Caco-2 (cell line): Measurements from ENCODE around the gene FKBP1B. TPM values are rescaled to one million over a fixed set of nuclear protein-coding genes. Genes with fewer than 3 reads are reported as not detected.

Source experiments
- BruUV-seq: library from RNA; stranded (reverse); fragments of 400-500 nt; replicated peaks from 2 replicates; lab custom pipeline; 2021; lab: Mats Ljungman, UMichigan
- CTCF ChIA-PET: fragments of 300-600 bp; sonication (Branson Sonifier 250); formaldehyde crosslinking; loops from one replicate; lab custom pipeline; 2022; ENCODE audit warnings: antibody characterized with exemption; lab: Charles Lee
- POLR2A ChIA-PET: fragments of 300-600 bp; sonication (Branson Sonifier 250); formaldehyde crosslinking; loops from one replicate; lab custom pipeline; 2022; ENCODE audit warnings: antibody characterized with exemption; lab: Charles Lee
- DNase-seq, 2 experiments: peaks; one replicate each; pipeline versions ENCODE4 v3.0.0 to v3.0.0-alpha.2; 2020 to 2022
- H3K27me3 ChIP-seq: replicated peaks from 2 replicates; pipeline ENCODE4 v1.6.0; 2011; ENCODE audit warnings: low read length; ENCODE audit not compliant: control insufficient read depth, insufficient read depth
- H3K36me3 ChIP-seq: 2 replicates; pipeline ENCODE4 v1.5.1; 2011; ENCODE audit warnings: low read length; ENCODE audit not compliant: control insufficient read depth, insufficient read depth
- H3K4me1 ChIP-seq: fragments of 250-450 bp; sonication (Bioruptor Pico); 2 replicates; pipeline ENCODE4 v1.5.1; 2020; ENCODE audit warnings: mild to moderate bottlenecking
- H3K4me3 ChIP-seq: 2 replicates; pipeline ENCODE4 v1.5.1; 2011; ENCODE audit warnings: low read depth, mild to moderate bottlenecking, control low read depth, low read length
- H3K9me3 ChIP-seq: fragments of 250-450 bp; sonication (Bioruptor Pico); 2 replicates; pipeline ENCODE4 v1.5.1; 2020; ENCODE audit warnings: mild to moderate bottlenecking, moderate library complexity
- H3K27ac Mint-ChIP-seq: one replicate; pipeline ENCODE4 v1.8.0; 2022; ENCODE audit warnings: mixed read lengths; ENCODE audit not compliant: unreplicated experiment
- H3K27me3 Mint-ChIP-seq: one replicate; pipeline ENCODE4 v1.8.0; 2022; ENCODE audit warnings: mixed read lengths; ENCODE audit not compliant: insufficient read depth, unreplicated experiment
- H3K36me3 Mint-ChIP-seq: one replicate; pipeline ENCODE4 v1.8.0; 2022; ENCODE audit warnings: mild to moderate bottlenecking, mixed read lengths; ENCODE audit not compliant: insufficient read depth, unreplicated experiment
- H3K4me1 Mint-ChIP-seq: one replicate; pipeline ENCODE4 v1.8.0; 2022; ENCODE audit warnings: low read depth, mixed read lengths; ENCODE audit not compliant: unreplicated experiment
- H3K4me3 Mint-ChIP-seq: one replicate; pipeline ENCODE4 v1.8.0; 2022; ENCODE audit warnings: mild to moderate bottlenecking, moderate library complexity, mixed read lengths; ENCODE audit not compliant: unreplicated experiment
- H3K9me3 Mint-ChIP-seq: one replicate; pipeline ENCODE4 v1.8.0; 2022; ENCODE audit warnings: mixed read lengths; ENCODE audit not compliant: unreplicated experiment
- intact Hi-C: fragments of 100-400 bp; cut with micrococcal nuclease; formaldehyde crosslinking; loops from one replicate; pipeline ENCODE4 v1.10.0; 2022; ENCODE audit not compliant: unreplicated experiment
- total RNA-seq: library from RNA; stranded (reverse); gene quantifications from 2 replicates; pipeline ENCODE4 v1.2.3, GENCODE V29; 2022
- TF ChIP-seq, protein P1 (sequence below), 2 experiments: fragments of 200-600 bp in 1 of 2; IDR thresholded peaks; 1 replicate in 1 of 2; 2 replicates in 1 of 2; pipeline versions ENCODE4 v1.5.1 to v1.8.0; 2011 to 2022; ENCODE audit warnings: antibody characterized with exemption in 1 of 2, control low read depth in 1 of 2, inconsistent platforms in 1 of 2, low read depth in 1 of 2, low read length in 1 of 2, mild to moderate bottlenecking in 1 of 2, moderate library complexity in 1 of 2; ENCODE audit not compliant: insufficient read depth in 1 of 2, severe bottlenecking in 1 of 2, unreplicated experiment in 1 of 2

FKBP1B gene
- total RNA-seq, 1 experiment from 2014 or later: 3.2 TPM

GRCh38 chr2:24050041-24050979, 769 bp downstream of the FKBP1B start:
- BruUV-seq: no TSS peak
- no peak for DNase-seq
- no peak overlapping the region for H3K27ac Mint-ChIP-seq

GRCh38 chr2:24051833-24052232, 2.3 kb downstream of the FKBP1B start:
- no peaks in the 10 kb centered on the region for H3K27me3 ChIP-seq
- ChIA-PET POLR2A (interaction anchor here (0.6 kb wide), 3 partner anchors 13 to 252 kb away, joined by 3 to 7 read pairs (median 4); no protein-coding TSS in a partner anchor), CTCF (interaction anchor here (0.6 kb wide), 1 partner anchor 125 kb away, joined by 9 read pairs; no protein-coding TSS in a partner anchor)
- Mint-ChIP-seq H3K9me3 (no peaks in the 10 kb centered on the region), H3K27ac (no peak overlapping the region), H3K4me3 (no peak overlapping the region), H3K36me3 (no peaks in the 10 kb centered on the region), H3K27me3 (no peaks in the 10 kb centered on the region), H3K4me1 (no peaks in the 10 kb centered on the region)
- DNase-seq: no peak
- TF ChIP-seq, protein P1, sequence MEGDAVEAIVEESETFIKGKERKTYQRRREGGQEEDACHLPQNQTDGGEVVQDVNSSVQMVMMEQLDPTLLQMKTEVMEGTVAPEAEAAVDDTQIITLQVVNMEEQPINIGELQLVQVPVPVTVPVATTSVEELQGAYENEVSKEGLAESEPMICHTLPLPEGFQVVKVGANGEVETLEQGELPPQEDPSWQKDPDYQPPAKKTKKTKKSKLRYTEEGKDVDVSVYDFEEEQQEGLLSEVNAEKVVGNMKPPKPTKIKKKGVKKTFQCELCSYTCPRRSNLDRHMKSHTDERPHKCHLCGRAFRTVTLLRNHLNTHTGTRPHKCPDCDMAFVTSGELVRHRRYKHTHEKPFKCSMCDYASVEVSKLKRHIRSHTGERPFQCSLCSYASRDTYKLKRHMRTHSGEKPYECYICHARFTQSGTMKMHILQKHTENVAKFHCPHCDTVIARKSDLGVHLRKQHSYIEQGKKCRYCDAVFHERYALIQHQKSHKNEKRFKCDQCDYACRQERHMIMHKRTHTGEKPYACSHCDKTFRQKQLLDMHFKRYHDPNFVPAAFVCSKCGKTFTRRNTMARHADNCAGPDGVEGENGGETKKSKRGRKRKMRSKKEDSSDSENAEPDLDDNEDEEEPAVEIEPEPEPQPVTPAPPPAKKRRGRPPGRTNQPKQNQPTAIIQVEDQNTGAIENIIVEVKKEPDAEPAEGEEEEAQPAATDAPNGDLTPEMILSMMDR (IDR thresholded peaks at IDR 0.05; ENCODE audit: insufficient read depth in 1 of 2, low read depth in 1 of 2, low read length in 1 of 2, severe bottlenecking in 1 of 2, unreplicated experiment in 1 of 2): no peak
- no TSS peak for BruUV-seq
- no peak overlapping the region for H3K4me3 ChIP-seq
- intact Hi-C loops: no loop called here
- H3K4me1 ChIP-seq: no peaks in the 10 kb centered on the region; the same call in 1 of the 2 replicates
- no peaks in the 10 kb centered on the region for H3K9me3 ChIP-seq
- H3K36me3 ChIP-seq: no peaks in the 10 kb centered on the region

More at GRCh38 chr2:24050041-24050979, 769 bp downstream of the FKBP1B start:
- Mint-ChIP-seq H3K36me3 (no peaks in the 10 kb centered on the region), H3K27me3 (no peaks in the 10 kb centered on the region), H3K4me1 (peaks cover under 1% of the 10 kb centered on the region), H3K9me3 (no peaks in the 10 kb centered on the region), H3K4me3 (no peak overlapping the region)
- Histone ChIP-seq H3K27me3 (no peaks in the 10 kb centered on the region), H3K4me3 (peak overlapping the region; percentile 42), H3K4me1 (peaks cover 4% of the 10 kb centered on the region; the same call in 1 of the 2 replicates), H3K36me3 (no peaks in the 10 kb centered on the region), H3K9me3 (no peaks in the 10 kb centered on the region)
- TF ChIP-seq, protein P1 (IDR thresholded peaks at IDR 0.05; ENCODE audit: insufficient read depth in 1 of 2, low read depth in 1 of 2, low read length in 1 of 2, severe bottlenecking in 1 of 2, unreplicated experiment in 1 of 2): no peak
- intact Hi-C loops: no loop called here
- CTCF ChIA-PET: interaction anchor here (1.6 kb wide), 1 partner anchor 26 kb away, joined by 10 read pairs; the partner anchor contains the start of gene SF3B6
- POLR2A ChIA-PET: no interaction called here

GRCh38 chr2:24052951-24053350, 3.4 kb downstream of the FKBP1B start:
- TF ChIP-seq, protein P1 (IDR thresholded peaks at IDR 0.05; ENCODE audit: insufficient read depth in 1 of 2, low read depth in 1 of 2, low read length in 1 of 2, severe bottlenecking in 1 of 2, unreplicated experiment in 1 of 2): no peak
- no peaks in the 10 kb centered on the region for H3K27me3 Mint-ChIP-seq
- no peaks in the 10 kb centered on the region for H3K9me3 ChIP-seq
- POLR2A ChIA-PET: no interaction called here
- CTCF ChIA-PET: interaction anchor here (0.6 kb wide), 1 partner anchor 37 kb away, joined by 4 read pairs; no protein-coding TSS in a partner anchor
- H3K36me3 Mint-ChIP-seq: no peaks in the 10 kb centered on the region
- H3K4me1 ChIP-seq: no peaks in the 10 kb centered on the region; the same call in 1 of the 2 replicates
- H3K4me3 ChIP-seq: no peak overlapping the region
- no peaks in the 10 kb centered on the region for H3K27me3 ChIP-seq
- H3K36me3 ChIP-seq: no peaks in the 10 kb centered on the region
- no peaks in the 10 kb centered on the region for H3K4me1 Mint-ChIP-seq
- no peak overlapping the region for H3K27ac Mint-ChIP-seq
- no peak overlapping the region for H3K4me3 Mint-ChIP-seq
- no peaks in the 10 kb centered on the region for H3K9me3 Mint-ChIP-seq
- DNase-seq: no peak
- BruUV-seq: no TSS peak
- intact Hi-C loops: no loop called here
